GM23338 (cell line): ENCODE results near the gene ZNF284. TPM values are rescaled to one million over a fixed set of nuclear protein-coding genes. Genes with fewer than 3 reads are reported as not detected.

ENCODE experiments used
- ATAC-seq: fragments of 200-7000 bp; cut with Tn5 transposase; 3 replicates; pipeline ENCODE4 v1.9.1; 2020
- DNase-seq: peaks from one replicate; pipeline ENCODE4 v3.0.0-alpha.2; 2015; ENCODE audit warnings: low spot score
- H2AFZ ChIP-seq: fragments of 200-600 bp; sonication (generic); 2 replicates; pipeline ENCODE4 v1.8.0; 2016; ENCODE audit warnings: antibody characterized with exemption, mild to moderate bottlenecking, moderate library complexity
- H3F3A ChIP-seq: fragments of 200-600 bp; sonication (generic); replicated peaks from 2 replicates; pipeline ENCODE4 v1.8.0; 2017; ENCODE audit warnings: antibody characterized with exemption, mixed run types, low read depth
- H3K27ac ChIP-seq: fragments of 200-600 bp; sonication (generic); 2 replicates; pipeline ENCODE4 v1.6.1; 2016; ENCODE audit warnings: low read depth
- H3K27me3 ChIP-seq: fragments of 200-600 bp; sonication (generic); 2 replicates; pipeline ENCODE4 v1.8.0; 2016; ENCODE audit warnings: mild to moderate bottlenecking, mixed run types, moderate library complexity; ENCODE audit not compliant: insufficient read depth
- H3K36me3 ChIP-seq: fragments of 200-600 bp; sonication (generic); 2 replicates; pipeline ENCODE4 v1.8.0; 2016; ENCODE audit warnings: mild to moderate bottlenecking; ENCODE audit not compliant: insufficient read depth
- H3K4me1 ChIP-seq: fragments of 200-600 bp; sonication (generic); 2 replicates; pipeline ENCODE4 v1.8.0; 2016; ENCODE audit warnings: mild to moderate bottlenecking, moderate library complexity; ENCODE audit not compliant: insufficient read depth
- H3K4me2 ChIP-seq: fragments of 200-600 bp; sonication (generic); 2 replicates; pipeline ENCODE4 v1.7.1; 2017; ENCODE audit warnings: mixed run types
- H3K4me3 ChIP-seq: fragments of 200-600 bp; sonication (generic); 2 replicates; pipeline ENCODE4 v1.6.1; 2016; ENCODE audit warnings: mixed run types
- H3K79me2 ChIP-seq: fragments of 200-600 bp; sonication (generic); replicated peaks from 2 replicates; pipeline ENCODE4 v1.8.0; 2017; ENCODE audit warnings: mild to moderate bottlenecking; ENCODE audit not compliant: insufficient read depth
- H3K9me2 ChIP-seq: fragments of 200-600 bp; sonication (generic); 2 replicates; pipeline ENCODE4 v1.8.0; 2017; ENCODE audit not compliant: insufficient read depth
- H4K20me1 ChIP-seq: fragments of 200-600 bp; sonication (generic); replicated peaks from 2 replicates; pipeline ENCODE4 v1.8.0; 2017; ENCODE audit warnings: mild to moderate bottlenecking; ENCODE audit not compliant: insufficient read depth
- H3K27ac Mint-ChIP-seq: 2 replicates; pipeline ENCODE4 v1.8.0; 2020; ENCODE audit warnings: inconsistent platforms, mild to moderate bottlenecking, moderate library complexity, mixed read lengths
- H3K27me3 Mint-ChIP-seq: 3 replicates; pipeline ENCODE4 v1.8.0; 2022; ENCODE audit warnings: low read depth, mild to moderate bottlenecking, moderate library complexity, mixed read lengths, inconsistent platforms; ENCODE audit not compliant: insufficient read depth, poor library complexity
- H3K36me3 Mint-ChIP-seq: 3 replicates; pipeline ENCODE4 v1.8.0; 2021; ENCODE audit warnings: low read depth, mild to moderate bottlenecking, inconsistent platforms, moderate library complexity, mixed read lengths
- H3K4me1 Mint-ChIP-seq: 3 replicates; pipeline ENCODE4 v1.8.0; 2020; ENCODE audit warnings: mild to moderate bottlenecking, inconsistent platforms, mixed read lengths
- H3K4me3 Mint-ChIP-seq: 3 replicates; pipeline ENCODE4 v1.8.0; 2021; ENCODE audit warnings: moderate library complexity, mild to moderate bottlenecking, inconsistent platforms, mixed read lengths
- H3K9me3 Mint-ChIP-seq: 3 replicates; pipeline ENCODE4 v1.8.0; 2020; ENCODE audit warnings: moderate library complexity, mild to moderate bottlenecking, inconsistent platforms, mixed read lengths
- CTCF ChIP-seq, 2 experiments: fragments of 200-600 bp in 1 of 2; sonication (generic) in 1 of 2; conservative IDR thresholded peaks; 2 replicates each; pipeline versions ENCODE4 v1.5.1 to v1.6.1; 2016 to 2017; ENCODE audit warnings: antibody characterized with exemption in 2 of 2, low read depth in 2 of 2, mild to moderate bottlenecking in 2 of 2, moderate library complexity in 1 of 2
- EZH2 ChIP-seq: fragments of 200-600 bp; sonication (generic); IDR thresholded peaks from one replicate; pipeline ENCODE4 v1.8.0; 2017; ENCODE audit warnings: antibody characterized with exemption, mild to moderate bottlenecking, low read depth; ENCODE audit not compliant: unreplicated experiment
- EZH2phosphoT487 ChIP-seq: fragments of 200-600 bp; sonication (generic); IDR thresholded peaks from one replicate; pipeline ENCODE4 v1.8.1; 2018; ENCODE audit warnings: antibody characterized with exemption; ENCODE audit not compliant: unreplicated experiment
- JUNB ChIP-seq: IDR thresholded peaks from one replicate; pipeline ENCODE4 v1.6.1; 2016; ENCODE audit warnings: antibody characterized with exemption; ENCODE audit not compliant: unreplicated experiment
- NANOG ChIP-seq: IDR thresholded peaks from 2 replicates; pipeline ENCODE4 v1.6.1; 2016; ENCODE audit warnings: antibody characterized with exemption, borderline replicate concordance
- POLR2AphosphoS5 ChIP-seq: IDR thresholded peaks from 2 replicates; pipeline ENCODE4 v1.6.1; 2016; ENCODE audit warnings: antibody characterized with exemption, low read depth
- REST ChIP-seq: IDR thresholded peaks from one replicate; pipeline ENCODE4 v1.6.1; 2018; ENCODE audit warnings: antibody characterized with exemption; ENCODE audit not compliant: unreplicated experiment
- STAT1 ChIP-seq: IDR thresholded peaks from one replicate; pipeline ENCODE4 v1.6.1; 2016; ENCODE audit warnings: antibody characterized with exemption; ENCODE audit not compliant: unreplicated experiment
- ZNF114 ChIP-seq: fragments of 250-450 bp; sonication (Bioruptor Pico); IDR thresholded peaks from 2 replicates; pipeline ENCODE4 v1.5.0; 2020; ENCODE audit warnings: mild to moderate bottlenecking, moderate library complexity
- ZNF331 ChIP-seq: fragments of 250-450 bp; sonication (Bioruptor Pico); IDR thresholded peaks from 2 replicates; pipeline ENCODE4 v1.5.0; 2020; ENCODE audit warnings: low read depth, mild to moderate bottlenecking, moderate library complexity
- ZNF462 ChIP-seq: fragments of 250-450 bp; sonication (Bioruptor Pico); IDR thresholded peaks from 2 replicates; pipeline ENCODE4 v1.5.0; 2020; ENCODE audit warnings: mild to moderate bottlenecking, moderate library complexity
- polyA plus RNA-seq: library from polyadenylated mRNA; unstranded; fragments of >200 nt; fragmentation: Nextera tagmentation; extraction: Ambion mirVana; gene quantifications from 2 replicates; pipeline ENCODE4 v1.2.1, GENCODE V29; 2016
- total RNA-seq: library from RNA; depleted of rRNA; stranded (reverse); fragments of >200 nt; shearing (Covaris generic); gene quantifications from 2 replicates; pipeline ENCODE4 v1.2.3, GENCODE V29; 2014

The ZNF284 gene
- total and polyA plus RNA-seq, 2 experiments from 2014 or later: 1.4 to 3.1 TPM

- TF ChIP-seq STAT1: no peak
- TF ChIP-seq CTCF (conservative IDR thresholded peaks at IDR 0.05; ENCODE audit: low read depth in 2 of 2): no peak
- no peak for TF ChIP-seq EZH2
- TF ChIP-seq POLR2AphosphoS5: no peak
- TF ChIP-seq REST: no peak
- TF ChIP-seq ZNF331 (CRISPR knock-in tag): no peak
- no peak for TF ChIP-seq NANOG
- TF ChIP-seq JUNB: no peak
These were observed 45.3 kb upstream of the ZNF284 start (continued) for GRCh38 chr19:44026622-44027021.

GRCh38 chr19:44032001-44032610, 39.9 kb upstream of the ZNF284 start:
- Histone ChIP-seq H2AFZ (no peak overlapping the region), H3K79me2 (no peaks in the 10 kb centered on the region), H3K36me3 (peaks cover 48% of the 10 kb centered on the region), H3F3A (no peaks in the 10 kb centered on the region), H3K4me1 (no peaks in the 10 kb centered on the region), H3K4me2 (no peak overlapping the region), H3K9me2 (no peaks in the 10 kb centered on the region), H3K27ac (no peak overlapping the region), H4K20me1 (no peaks in the 10 kb centered on the region), H3K4me3 (peak overlapping the region; percentile 20; the same call in 1 of the 2 replicates), H3K27me3 (no peaks in the 10 kb centered on the region)
- Mint-ChIP-seq H3K9me3 (peaks cover 75% of the 10 kb centered on the region), H3K27ac (no peak overlapping the region), H3K36me3 (peaks cover 83% of the 10 kb centered on the region), H3K4me3 (no peak overlapping the region), H3K27me3 (peaks cover 4% of the 10 kb centered on the region), H3K4me1 (no peaks in the 10 kb centered on the region; the same call in 2 of the 3 replicates)
- no peak for DNase-seq
- ATAC-seq: no peak
- TF ChIP-seq JUNB (no peak), STAT1 (no peak), POLR2AphosphoS5 (no peak), ZNF462 (CRISPR knock-in tag) (no peak), NANOG (no peak), ZNF114 (CRISPR knock-in tag) (no peak), EZH2 (no peak), EZH2phosphoT487 (no peak), ZNF331 (CRISPR knock-in tag) (no peak)
